MM.1S (cell line): ENCODE measurements around the gene ZNF697.

ENCODE experiments used
- EZH2 ChIP-seq: fragments of 300-600 bp; sonication (generic); optimal IDR thresholded peaks from 2 replicates; pipeline ENCODE3; 2017; ENCODE audit warnings: low read depth, mild to moderate bottlenecking, antibody characterized with exemption, low read length, mixed read lengths
- EZH2phosphoT487 ChIP-seq: fragments of 300-600 bp; sonication (generic); IDR thresholded peaks from 2 replicates; pipeline ENCODE4 v1.6.1; 2018; ENCODE audit warnings: antibody characterized with exemption, low read length
- TF ChIP-seq, protein P1 (sequence below): fragments of 300-600 bp; sonication (generic); IDR thresholded peaks from 2 replicates; pipeline ENCODE4 v1.5.1; 2016; ENCODE audit warnings: antibody characterized with exemption, low read length, mixed read lengths

DNA sequence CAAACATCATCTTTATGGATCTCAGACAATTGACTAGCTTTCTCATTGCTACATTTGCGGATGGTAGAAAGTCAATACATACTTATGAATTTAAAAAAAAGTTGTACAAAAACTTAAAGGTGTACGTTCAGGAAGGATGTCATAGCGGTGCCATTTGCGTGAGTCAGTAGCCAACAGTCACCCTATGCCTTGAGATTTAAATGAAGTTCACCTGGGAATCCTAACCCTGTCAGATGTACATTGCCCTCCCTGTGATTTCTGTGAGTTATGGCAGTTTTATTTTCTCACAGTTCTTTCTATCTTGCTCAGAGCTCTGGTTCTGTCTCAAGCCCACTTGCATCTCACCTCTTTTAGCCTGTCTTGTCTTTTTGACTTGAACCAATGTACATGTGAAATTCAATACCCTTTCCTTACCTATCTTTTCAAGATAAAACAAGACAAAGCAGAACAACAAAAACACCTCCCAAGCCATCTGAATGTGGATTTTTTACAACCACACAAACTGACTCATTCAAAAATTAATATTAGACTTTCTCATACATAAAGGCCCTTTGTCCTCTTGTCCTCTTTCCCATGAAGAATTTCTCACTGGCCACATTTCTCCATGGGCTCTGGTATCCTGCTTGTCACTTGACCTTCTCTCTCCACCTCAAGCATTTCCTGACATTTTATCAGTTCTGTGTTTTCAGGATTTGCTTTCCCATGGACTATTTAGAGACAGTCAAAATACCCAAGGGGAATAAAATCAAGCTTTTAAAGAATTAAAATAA is 25.3 kb upstream of the ZNF697 start:
- TF ChIP-seq EZH2 (no peak), EZH2phosphoT487 (no peak)
- TF ChIP-seq, protein P1, sequence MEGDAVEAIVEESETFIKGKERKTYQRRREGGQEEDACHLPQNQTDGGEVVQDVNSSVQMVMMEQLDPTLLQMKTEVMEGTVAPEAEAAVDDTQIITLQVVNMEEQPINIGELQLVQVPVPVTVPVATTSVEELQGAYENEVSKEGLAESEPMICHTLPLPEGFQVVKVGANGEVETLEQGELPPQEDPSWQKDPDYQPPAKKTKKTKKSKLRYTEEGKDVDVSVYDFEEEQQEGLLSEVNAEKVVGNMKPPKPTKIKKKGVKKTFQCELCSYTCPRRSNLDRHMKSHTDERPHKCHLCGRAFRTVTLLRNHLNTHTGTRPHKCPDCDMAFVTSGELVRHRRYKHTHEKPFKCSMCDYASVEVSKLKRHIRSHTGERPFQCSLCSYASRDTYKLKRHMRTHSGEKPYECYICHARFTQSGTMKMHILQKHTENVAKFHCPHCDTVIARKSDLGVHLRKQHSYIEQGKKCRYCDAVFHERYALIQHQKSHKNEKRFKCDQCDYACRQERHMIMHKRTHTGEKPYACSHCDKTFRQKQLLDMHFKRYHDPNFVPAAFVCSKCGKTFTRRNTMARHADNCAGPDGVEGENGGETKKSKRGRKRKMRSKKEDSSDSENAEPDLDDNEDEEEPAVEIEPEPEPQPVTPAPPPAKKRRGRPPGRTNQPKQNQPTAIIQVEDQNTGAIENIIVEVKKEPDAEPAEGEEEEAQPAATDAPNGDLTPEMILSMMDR: no peak
